Astrocyte of the spinal cord (primary cell): ENCODE measurements around the gene RUSC1.
A peak's percentile ranks its signal among the peaks of the same experiment; 100 is the strongest.

Experiments used
- DNase-seq: peaks from one replicate; pipeline ENCODE4 v3.0.0; 2011; ENCODE audit warnings: low read depth, low spot score
- H3K4me3 ChIP-seq: 2 replicates; pipeline ENCODE4 v1.5.1; 2011; ENCODE audit warnings: low read depth, mild to moderate bottlenecking, low read length, moderate library complexity
- in situ Hi-C: cut with HindIII; loops from 2 replicates; pipeline ENCODE4 v1.10.0; 2017; ENCODE audit warnings: low sequenced_read_pairs
- TF ChIP-seq, protein P1 (sequence below): IDR thresholded peaks from 2 replicates; pipeline ENCODE4 v1.5.1; 2012; ENCODE audit warnings: low read depth, mild to moderate bottlenecking, low read length, inconsistent platforms

The RUSC1 gene

DNA sequence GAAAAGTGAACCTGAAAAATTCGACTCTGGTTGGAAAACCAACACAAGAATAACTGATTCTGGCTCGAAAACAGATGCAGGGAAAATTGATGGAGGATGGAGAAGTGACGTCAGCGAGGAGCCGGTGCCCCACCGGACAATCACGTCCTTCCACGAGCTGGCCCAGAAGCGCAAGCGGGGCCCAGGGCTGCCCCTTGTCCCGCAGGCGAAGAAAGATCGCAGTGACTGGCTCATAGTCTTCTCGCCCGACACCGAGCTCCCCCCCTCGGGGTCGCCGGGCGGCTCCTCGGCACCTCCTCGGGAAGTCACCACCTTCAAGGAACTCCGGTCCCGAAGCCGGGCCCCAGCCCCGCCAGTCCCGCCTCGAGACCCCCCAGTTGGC lies 1.9 kb downstream of the RUSC1 start:
- peak; percentile 29 for DNase-seq
- peak overlapping the region; percentile 76 for H3K4me3 ChIP-seq
- in situ Hi-C loops, result no loop called here
- TF ChIP-seq, protein P1, sequence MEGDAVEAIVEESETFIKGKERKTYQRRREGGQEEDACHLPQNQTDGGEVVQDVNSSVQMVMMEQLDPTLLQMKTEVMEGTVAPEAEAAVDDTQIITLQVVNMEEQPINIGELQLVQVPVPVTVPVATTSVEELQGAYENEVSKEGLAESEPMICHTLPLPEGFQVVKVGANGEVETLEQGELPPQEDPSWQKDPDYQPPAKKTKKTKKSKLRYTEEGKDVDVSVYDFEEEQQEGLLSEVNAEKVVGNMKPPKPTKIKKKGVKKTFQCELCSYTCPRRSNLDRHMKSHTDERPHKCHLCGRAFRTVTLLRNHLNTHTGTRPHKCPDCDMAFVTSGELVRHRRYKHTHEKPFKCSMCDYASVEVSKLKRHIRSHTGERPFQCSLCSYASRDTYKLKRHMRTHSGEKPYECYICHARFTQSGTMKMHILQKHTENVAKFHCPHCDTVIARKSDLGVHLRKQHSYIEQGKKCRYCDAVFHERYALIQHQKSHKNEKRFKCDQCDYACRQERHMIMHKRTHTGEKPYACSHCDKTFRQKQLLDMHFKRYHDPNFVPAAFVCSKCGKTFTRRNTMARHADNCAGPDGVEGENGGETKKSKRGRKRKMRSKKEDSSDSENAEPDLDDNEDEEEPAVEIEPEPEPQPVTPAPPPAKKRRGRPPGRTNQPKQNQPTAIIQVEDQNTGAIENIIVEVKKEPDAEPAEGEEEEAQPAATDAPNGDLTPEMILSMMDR, result no peak

DNA sequence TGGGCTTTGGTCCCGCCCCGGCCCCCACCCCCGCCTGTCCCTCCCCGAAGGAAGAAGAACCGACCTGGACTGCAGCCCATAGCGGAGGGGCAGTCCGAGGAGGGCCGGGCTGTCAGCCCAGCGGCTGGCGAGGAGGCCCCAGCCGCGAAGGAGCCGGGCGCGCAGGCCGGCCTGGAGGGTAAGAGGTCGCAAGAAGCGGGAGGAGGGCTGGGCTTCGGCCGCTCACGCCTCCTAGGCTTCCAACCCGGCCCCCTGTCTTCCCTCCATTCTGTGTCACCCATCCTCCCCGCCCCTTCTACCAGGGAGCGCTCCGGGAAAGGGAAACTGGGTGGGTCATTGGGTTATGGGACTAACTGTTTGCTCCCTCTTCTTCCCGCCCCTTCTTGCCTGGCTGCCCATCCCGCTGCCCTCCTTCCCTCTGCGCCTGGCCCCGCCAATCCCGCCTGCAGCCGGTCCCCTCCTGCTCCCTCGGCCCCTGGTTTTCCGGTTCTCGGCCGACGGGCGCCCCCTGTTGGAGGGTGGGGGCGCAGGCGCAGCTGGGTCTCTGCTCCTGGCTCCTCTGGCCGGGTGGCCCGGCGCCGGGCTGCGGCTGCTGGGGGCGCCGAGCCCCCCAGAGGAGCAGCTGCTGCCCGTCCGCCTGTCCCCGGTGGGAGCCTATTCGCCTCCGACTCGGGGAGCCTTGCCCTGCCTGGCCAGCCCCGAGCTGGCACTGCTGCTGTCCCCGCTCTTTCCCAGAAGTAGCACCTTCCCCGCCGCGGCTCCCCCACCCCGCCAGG lies 2.4 kb downstream of the RUSC1 start:
- in situ Hi-C loops, result no loop called here
- peak; percentile 94 for DNase-seq

DNA sequence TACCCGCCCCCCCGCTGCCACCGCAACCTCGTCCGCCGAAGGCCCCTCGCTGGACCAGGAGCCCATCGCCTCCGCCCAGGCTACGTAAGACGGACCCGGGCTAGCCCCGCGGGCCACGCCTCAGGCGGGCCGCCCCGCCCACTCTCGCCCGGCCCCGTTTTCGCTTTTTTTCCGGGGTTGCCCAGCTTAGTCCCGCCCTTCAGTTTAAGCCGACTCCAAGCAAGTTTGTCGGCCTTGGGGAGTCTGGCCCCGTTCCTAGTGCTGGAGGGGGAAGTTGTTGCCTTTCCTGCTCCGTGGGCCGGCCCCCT lies 3.0 kb downstream of the RUSC1 start:
- peak; percentile 95 for DNase-seq
- TF ChIP-seq, protein P1, result no peak
- H3K4me3 ChIP-seq, result peak overlapping the region; percentile 76
- in situ Hi-C loops, result no loop called here

More for the DNA sequence above, 2.4 kb downstream of the RUSC1 start:
- TF ChIP-seq, protein P1, result peak; percentile 88
- H3K4me3 ChIP-seq, result peak overlapping the region; percentile 76

DNA sequence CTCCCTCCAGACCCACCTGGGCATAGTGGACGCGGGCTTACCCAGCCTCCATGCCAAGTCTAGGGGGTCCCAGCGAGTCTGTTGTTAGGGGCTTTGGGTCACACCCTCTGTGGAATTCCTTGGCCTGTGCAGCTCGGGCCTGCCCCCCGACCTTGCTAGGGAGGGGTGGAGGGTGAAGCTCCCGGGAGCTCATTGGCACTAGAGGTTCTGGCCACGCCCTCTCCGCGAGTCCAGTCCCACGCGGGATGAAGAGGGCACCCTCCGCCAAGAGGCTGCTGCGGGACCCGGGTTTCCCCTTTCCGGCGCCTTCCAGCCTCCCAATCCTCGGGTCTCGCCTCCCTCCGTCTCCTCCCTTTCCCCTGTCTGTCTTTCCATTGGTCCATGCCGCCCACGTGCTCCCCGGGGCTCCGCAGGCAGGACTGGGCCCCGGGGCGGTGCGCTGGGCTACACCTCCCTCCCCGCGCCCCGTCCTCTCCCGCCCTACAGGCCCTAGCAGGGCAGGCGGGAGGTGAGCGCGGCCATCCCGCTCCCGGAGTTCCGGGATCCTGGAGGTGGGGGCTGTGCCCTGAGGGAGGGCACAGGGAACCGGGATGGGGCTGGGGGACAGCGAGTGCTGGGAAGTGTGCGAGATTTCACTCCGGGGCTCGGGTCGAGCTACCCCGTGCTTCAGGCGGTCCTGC lies 3.5 kb downstream of the RUSC1 start:
- H3K4me3 ChIP-seq, result peak overlapping the region; percentile 76
- TF ChIP-seq, protein P1, result no peak
- in situ Hi-C loops, result no loop called here
- DNase-seq, result peak; percentile 96

DNA sequence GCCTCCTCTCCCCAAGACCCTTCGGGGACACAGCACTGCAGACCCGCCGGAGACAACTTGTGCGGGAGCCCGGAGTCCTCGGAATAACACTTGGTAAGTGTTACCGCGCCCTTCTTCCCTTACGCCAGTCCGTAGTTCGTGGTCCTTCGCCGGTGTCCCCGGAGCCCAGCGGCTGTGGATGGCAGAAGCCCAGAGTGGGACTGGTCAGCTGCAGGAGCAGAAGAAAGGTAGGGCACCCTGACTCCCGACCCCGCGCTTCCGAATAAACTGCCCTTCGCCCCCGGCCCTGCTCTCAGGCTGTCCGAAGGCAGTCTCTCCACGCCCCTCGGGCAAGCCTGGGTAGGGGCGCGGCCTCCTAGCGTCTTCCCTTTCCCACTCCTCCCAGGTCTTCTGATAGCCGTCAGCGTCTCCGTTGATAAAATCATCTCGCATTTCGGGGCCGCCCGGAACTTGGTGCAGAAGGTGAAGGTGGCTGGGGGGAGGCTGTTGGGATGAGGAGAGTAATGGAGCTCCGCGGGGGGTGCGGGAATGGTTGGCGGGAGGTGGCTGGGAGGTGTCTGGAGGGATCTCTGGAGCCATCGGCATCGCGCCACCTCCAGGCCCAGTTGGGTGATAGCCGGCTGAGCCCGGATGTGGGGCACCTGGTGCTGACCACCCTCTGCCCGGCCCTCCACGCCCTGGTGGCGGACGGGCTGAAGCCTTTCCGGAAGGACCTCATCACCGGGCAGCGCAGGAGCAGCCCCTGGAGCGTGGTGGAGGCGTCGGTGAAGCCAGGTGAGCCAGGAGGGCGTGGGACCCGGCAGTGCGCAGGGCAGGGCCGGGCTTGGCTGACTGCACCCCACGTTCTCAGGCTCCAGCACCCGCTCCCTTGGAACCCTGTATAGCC lies 4.3 kb downstream of the RUSC1 start:
- DNase-seq, result peak; percentile 28
- peak overlapping the region; percentile 76 for H3K4me3 ChIP-seq
- in situ Hi-C loops, result no loop called here
- TF ChIP-seq, protein P1, result peak; percentile 63

DNA sequence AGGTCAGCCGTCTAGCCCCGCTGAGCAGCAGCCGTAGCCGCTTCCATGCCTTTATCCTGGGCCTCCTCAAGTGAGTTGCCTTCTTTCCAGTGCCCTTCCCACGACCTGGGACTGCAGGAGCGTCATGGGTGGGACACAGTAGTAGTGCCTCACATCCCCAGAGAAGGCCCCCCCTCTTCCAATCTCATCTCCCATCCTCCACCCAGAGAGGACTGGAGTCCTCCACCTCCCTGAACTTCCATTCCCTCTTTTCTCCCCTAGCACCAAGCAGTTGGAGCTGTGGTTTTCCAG lies 4.9 kb downstream of the RUSC1 start:
- DNase-seq, result no peak
- in situ Hi-C loops, result no loop called here
- TF ChIP-seq, protein P1, result no peak
- H3K4me3 ChIP-seq, result peak overlapping the region; percentile 76
